ENCODE data around the gene OR52N4.
"Not testable (repeated sequence)": the region's sequence is repeated elsewhere in the genome, so short reads cannot be mapped to it uniquely, and the experiment has no call there.

Gene OR52N4

GRCh38 chr11:5753943-5754342, at the start of gene OR52N4:
TSS of gene OR52N4 (plus strand) at chr11:5754243. CDS start at chr11:5754741, 498 bp downstream.
- no peak for DNase-seq

DNA sequence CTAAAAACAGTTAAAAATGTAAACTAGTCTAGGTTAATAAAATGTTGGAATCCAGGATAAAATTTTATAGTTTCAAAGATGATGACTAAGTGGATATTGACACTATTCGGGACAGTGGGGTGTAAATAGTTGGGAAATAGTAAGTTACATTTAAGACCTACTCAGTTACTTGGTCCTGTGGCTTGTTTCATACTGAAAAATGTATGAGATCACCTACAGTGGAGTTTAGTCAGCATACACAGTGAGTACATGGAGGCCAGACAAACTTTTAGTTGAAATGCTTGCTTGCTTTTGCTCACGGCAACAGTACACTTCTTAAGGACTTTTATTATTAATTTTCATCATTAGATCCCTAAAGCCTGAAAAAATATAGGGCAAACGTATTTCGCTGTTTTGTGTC, 48.4 kb upstream of the OR52N4 start:
- DNase-seq, result no peak

DNA sequence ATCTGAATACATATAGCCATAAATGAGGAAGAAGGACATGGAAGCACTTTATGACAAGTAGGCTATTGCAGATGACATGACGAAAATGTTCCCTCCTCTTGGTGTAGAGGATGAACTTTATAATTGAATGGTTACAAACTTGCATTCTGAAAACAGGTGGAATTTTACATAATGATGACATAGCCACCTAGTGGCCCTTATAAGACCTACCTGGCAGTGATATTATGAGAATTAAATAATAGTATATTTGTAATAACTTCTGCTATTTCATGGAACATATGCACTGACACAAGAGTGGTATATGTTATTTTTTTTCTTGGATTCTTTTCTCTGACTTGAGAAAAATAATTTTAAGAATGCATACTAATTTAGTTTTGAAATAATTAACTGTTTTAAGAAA, 41.5 kb upstream of the OR52N4 start:
- DNase-seq, result no peak

- no peak for DNase-seq
Measured at GRCh38 chr11:5713695-5714094, 40.3 kb upstream of the OR52N4 start.

DNA sequence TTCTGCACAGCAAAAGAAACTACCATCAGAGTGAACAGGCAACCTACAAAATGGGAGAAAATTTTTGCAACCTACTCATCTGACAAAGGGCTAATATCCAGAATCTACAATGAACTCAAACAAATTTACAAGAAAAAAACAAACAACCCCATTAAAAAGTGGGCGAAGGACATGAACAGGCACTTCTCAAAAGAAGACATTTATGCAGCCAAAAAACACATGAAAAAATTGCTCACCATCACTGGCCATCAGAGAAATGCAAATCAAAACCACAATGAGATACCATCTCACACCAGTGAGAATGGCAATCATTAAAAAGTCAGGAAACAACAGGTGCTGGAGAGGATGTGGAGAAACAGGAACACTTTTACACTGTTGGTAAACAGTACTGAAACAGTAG, 37.5 kb upstream of the OR52N4 start:
- not testable (repeated sequence) for DNase-seq

- DNase-seq, result no peak
Measured at GRCh38 chr11:5719703-5720495, 34.1 kb upstream of the OR52N4 start.

GRCh38 chr11:5722622-5723021, 31.4 kb upstream of the OR52N4 start:
- DNase-seq, result no peak

GRCh38 chr11:5726351-5726750, 27.7 kb upstream of the OR52N4 start:
- no peak for DNase-seq

DNA sequence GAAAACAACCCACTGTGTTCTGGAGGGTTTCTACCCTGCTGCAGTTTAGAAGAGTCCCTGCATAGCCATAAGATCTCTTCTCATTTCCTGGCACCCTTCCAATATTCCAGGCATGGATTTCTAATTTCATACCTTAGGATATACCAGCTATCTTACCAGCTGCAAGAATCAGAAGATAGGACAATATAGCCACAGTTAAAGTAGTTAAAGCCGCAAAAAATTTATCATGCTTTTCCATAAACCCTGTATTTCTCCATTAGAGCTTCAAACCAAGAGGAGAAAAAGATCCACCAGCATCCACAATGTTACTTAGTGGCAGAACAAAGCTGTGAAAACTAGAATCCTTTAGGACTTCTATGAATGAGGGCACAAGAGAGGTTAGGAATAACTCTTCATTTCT, 26.4 kb upstream of the OR52N4 start:
- no peak for DNase-seq

DNA sequence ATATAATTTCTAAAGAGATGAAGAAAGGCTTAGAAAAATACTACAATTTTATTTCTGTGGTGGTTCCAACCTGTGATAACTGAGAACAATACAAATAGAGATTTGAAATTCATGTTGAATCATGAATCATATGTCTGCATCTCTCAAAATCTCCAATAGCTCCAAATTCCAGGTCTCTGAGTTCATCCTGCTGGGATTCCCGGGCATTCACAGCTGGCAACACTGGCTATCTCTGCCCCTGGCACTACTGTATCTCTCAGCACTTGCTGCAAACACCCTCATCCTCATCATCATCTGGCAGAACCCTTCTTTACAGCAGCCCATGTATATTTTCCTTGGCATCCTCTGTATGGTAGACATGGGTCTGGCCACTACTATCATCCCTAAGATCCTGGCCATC, 17.6 kb upstream of the OR52N4 start, which contains the start of gene OR56B1:
Gene OR56B1 (plus strand): TSS at position 53 of the 400 bp plus-strand sequence. CDS start 69 bp downstream, at position 122.
- DNase-seq, result no peak

- DNase-seq, result no peak
Measured at GRCh38 chr11:5737091-5737490, 17.0 kb upstream of the OR52N4 start.

GRCh38 chr11:5737670-5738392, 16.2 kb upstream of the OR52N4 start:
- DNase-seq, result no peak

DNA sequence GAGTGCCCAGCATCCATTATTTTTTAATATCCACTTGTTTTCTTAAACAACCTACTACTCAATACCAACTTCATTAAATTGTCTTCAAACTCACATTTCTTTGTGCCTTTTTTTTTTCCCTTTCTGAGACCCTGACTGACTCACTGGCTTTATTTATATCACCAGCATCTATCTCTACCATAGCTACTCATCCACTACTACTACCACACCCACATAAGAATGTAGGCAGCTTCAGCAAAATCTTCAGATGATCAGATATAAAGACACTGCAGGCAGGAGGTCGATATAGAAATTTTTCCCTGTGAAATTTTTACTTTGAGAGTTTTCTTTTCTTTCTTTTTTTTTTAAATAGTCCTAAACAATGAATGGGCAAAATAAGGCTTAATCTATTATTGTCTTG, 15.6 kb upstream of the OR52N4 start:
- no peak for DNase-seq

DNA sequence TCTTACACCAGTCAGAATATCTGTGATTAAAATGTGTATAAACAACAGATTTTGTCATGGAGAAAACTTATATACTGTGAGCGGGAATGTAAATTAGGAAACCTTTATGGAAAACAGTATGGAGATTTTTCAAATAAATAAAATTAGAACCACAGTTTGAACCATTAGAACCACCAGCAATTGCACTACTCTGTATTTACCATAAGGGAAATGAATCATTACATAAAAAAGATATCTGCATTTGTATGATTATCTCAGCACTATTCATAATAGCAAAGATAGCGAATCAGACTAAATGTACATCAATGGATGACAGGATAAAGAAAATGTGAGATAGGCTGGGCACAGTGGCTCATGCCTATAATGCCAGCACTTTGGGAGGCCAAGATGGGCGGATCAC, 7.4 kb upstream of the OR52N4 start:
- DNase-seq, result no peak

- no peak for DNase-seq
Measured at GRCh38 chr11:5749836-5750235, 4.2 kb upstream of the OR52N4 start.

GRCh38 chr11:5767056-5767455, 13.0 kb downstream of the OR52N4 start:
- no peak for DNase-seq

DNA sequence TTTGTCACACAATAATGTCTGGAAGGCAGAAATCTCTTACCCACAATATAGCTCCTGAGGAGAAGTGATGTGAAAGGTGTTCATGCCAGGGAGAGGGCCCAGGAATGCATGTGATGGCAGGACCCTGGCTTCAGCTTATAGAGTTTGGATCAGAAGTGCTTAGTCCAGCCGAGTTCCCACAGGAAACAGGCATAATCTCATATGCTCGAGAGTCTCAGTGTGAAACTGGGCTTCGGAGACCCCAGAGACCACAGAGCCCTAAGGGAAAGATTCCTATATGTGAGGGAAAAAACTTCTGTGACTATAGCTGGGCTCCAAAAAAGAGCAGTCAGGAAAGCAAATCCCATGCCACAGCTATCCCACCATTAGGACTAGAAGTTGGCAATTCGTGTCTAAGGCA, 29.2 kb downstream of the OR52N4 start, which contains the start of gene OR52N5:
Gene OR52N5 (minus strand): TSS at position 101 of the 400 bp plus-strand sequence. CDS start 4,721 bp downstream, outside the sequence.
- no peak for DNase-seq

DNA sequence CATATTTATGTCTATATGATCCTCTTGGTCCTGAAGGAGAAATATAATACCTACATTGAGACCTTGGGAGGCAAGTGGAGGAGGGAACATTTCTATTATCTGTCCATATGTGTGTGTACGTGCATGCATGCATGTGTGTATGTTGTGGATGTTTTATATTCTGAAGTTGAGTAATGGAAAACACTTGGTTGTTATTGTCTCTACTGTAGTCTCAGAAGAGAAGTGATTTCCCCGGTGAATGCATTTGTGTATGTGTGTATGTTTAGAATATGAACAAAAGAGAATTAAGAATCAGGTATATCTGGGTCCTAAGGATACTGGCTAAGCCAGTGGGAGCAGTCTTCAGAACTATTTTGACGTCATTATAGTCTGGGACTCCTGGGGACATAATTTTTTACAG, 37.1 kb downstream of the OR52N4 start, which contains the start of gene OR52N1:
Gene OR52N1 (minus strand): TSS at position 101 of the 400 bp plus-strand sequence. CDS start 2,449 bp downstream, outside the sequence.
- DNase-seq, result no peak

DNA sequence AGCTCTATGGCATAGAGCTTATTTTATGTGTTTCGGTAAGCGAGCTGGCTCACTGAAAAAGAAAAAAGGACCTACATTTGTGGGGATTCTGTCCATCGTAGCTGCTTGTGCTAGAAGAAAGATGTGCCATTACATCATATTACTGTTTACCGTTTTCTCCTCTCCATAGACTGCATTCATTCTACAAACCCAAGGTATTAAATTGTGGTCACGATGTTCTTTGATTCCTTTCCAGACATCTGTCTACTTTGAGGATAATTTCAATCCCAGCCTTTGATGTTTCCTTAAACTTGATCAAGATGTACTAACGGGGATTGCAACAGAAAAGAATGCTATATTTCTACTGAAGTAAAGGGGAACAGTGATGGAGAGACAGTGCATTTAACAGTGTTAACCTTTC, 42.5 kb downstream of the OR52N4 start:
- no peak for DNase-seq

GRCh38 chr11:5803982-5804381, 49.9 kb downstream of the OR52N4 start:
- DNase-seq, result no peak

All from NCI-H446 (cell line).